ENCODE measurements around the gene CDH4.
"Not testable (repeated sequence)": the region's sequence is repeated elsewhere in the genome, so short reads cannot be mapped to it uniquely, and the experiment has no call there.

Gene CDH4

GRCh38 chr20:61253640-61254511 is 1.8 kb downstream of the CDH4 start:
- no peak for DNase-seq (ENCODE audit: low spot score)

- peak; percentile 80 for DNase-seq (ENCODE audit: low spot score)
Measured at GRCh38 chr20:61254881-61255626, 3.0 kb downstream of the CDH4 start.

GRCh38 chr20:61256365-61256764 is 4.3 kb downstream of the CDH4 start:
- no peak for DNase-seq (ENCODE audit: low spot score)

GRCh38 chr20:61256824-61257223 is 4.8 kb downstream of the CDH4 start:
- no peak for DNase-seq (ENCODE audit: low spot score)

GRCh38 chr20:61257611-61258010 is 5.5 kb downstream of the CDH4 start:
- peak; percentile 78 for DNase-seq (ENCODE audit: low spot score)

- no peak for DNase-seq (ENCODE audit: low spot score)
Measured at GRCh38 chr20:61259741-61260140, 7.7 kb downstream of the CDH4 start.

- no peak for DNase-seq (ENCODE audit: low spot score)
Measured at GRCh38 chr20:61260905-61261304, 8.8 kb downstream of the CDH4 start.

- DNase-seq (ENCODE audit: low spot score): no peak
Measured at GRCh38 chr20:61262036-61262435, 10.0 kb downstream of the CDH4 start.

- DNase-seq (ENCODE audit: low spot score): no peak
Measured at GRCh38 chr20:61262514-61262913, 10.5 kb downstream of the CDH4 start.

GRCh38 chr20:61263084-61263695 is 11.1 kb downstream of the CDH4 start:
- DNase-seq (ENCODE audit: low spot score): no peak

GRCh38 chr20:61263938-61264337 is 11.9 kb downstream of the CDH4 start:
- no peak for DNase-seq (ENCODE audit: low spot score)

- no peak for DNase-seq (ENCODE audit: low spot score)
Measured at GRCh38 chr20:61267241-61267640, 15.2 kb downstream of the CDH4 start.

- no peak for DNase-seq (ENCODE audit: low spot score)
Measured at GRCh38 chr20:61268024-61268423, 16.0 kb downstream of the CDH4 start.

- no peak for DNase-seq (ENCODE audit: low spot score)
Measured at GRCh38 chr20:61271312-61272231, 19.5 kb downstream of the CDH4 start.

GRCh38 chr20:61273024-61273423 is 21.0 kb downstream of the CDH4 start:
- DNase-seq (ENCODE audit: low spot score): not testable (repeated sequence)

- not testable (repeated sequence) for DNase-seq (ENCODE audit: low spot score)
Measured at GRCh38 chr20:61273666-61274065, 21.6 kb downstream of the CDH4 start.

- no peak for DNase-seq (ENCODE audit: low spot score)
Measured at GRCh38 chr20:61274326-61274725, 22.3 kb downstream of the CDH4 start.

- DNase-seq (ENCODE audit: low spot score): no peak
Measured at GRCh38 chr20:61278296-61278695, 26.2 kb downstream of the CDH4 start.

- DNase-seq (ENCODE audit: low spot score): no peak
Measured at GRCh38 chr20:61279621-61280150, 27.6 kb downstream of the CDH4 start.

- DNase-seq (ENCODE audit: low spot score): no peak
Measured at GRCh38 chr20:61280217-61280980, 28.3 kb downstream of the CDH4 start.
